ENCODE results near the gene RTKN. TPM values are rescaled to one million over a fixed set of nuclear protein-coding genes. Genes with fewer than 3 reads are reported as not detected.

The RTKN gene
- total RNA-seq, 4 donors from 2014 or later = 44.9 to 71.8 (median 48.3) TPM

GRCh38 chr2:74384051-74384450, 57.7 kb downstream of the RTKN start:
- no peak for DNase-seq (ENCODE audit: low spot score in 2 of 2)
- H3K4me3 ChIP-seq (ENCODE audit: low read depth, poor library complexity, severe bottlenecking) = no peak overlapping the region
- WGBS, 2 donors = 61 to 74% methylated on average over 3 of the region's 3 CpGs
- no peak for TF ChIP-seq POLR2A (IDR thresholded peaks at IDR 0.05)
- TF ChIP-seq CTCF (IDR thresholded peaks at IDR 0.05) = no peak
- intact Hi-C loops (cut with DNase I; ENCODE audit: low total_unique reads) = no loop called here

GRCh38 chr2:74383254-74383653, 58.5 kb downstream of the RTKN start:
- intact Hi-C loops (cut with DNase I; ENCODE audit: low total_unique reads) = no loop called here
- 36% methylated on average over 1 of the region's 1 CpG for WGBS, 2 donors
- H3K4me3 ChIP-seq (ENCODE audit: low read depth, poor library complexity, severe bottlenecking) = no peak overlapping the region
- no peak for DNase-seq (ENCODE audit: low spot score in 2 of 2)
- TF ChIP-seq POLR2A (IDR thresholded peaks at IDR 0.05) = no peak
- no peak for TF ChIP-seq CTCF (IDR thresholded peaks at IDR 0.05)

- intact Hi-C loops (cut with DNase I; ENCODE audit: low total_unique reads) = no loop called here
- DNase-seq (ENCODE audit: low spot score in 2 of 2) = no peak
- H3K4me3 ChIP-seq (ENCODE audit: low read depth, poor library complexity, severe bottlenecking) = no peak overlapping the region
- TF ChIP-seq CTCF (IDR thresholded peaks at IDR 0.05) (no peak), POLR2A (IDR thresholded peaks at IDR 0.05) (no peak)
- WGBS, 2 donors = 87% methylated on average over 3 of the region's 3 CpGs
Observed at GRCh38 chr2:74381751-74382150, 60.0 kb downstream of the RTKN start.

- DNase-seq (ENCODE audit: low spot score in 2 of 2) = no peak
- H3K4me3 ChIP-seq (ENCODE audit: low read depth, poor library complexity, severe bottlenecking) = no peak within 1 kb of the TSS
- 21 to 24% methylated on average over 14 of the region's 14 CpGs for WGBS, 2 donors
- no peak for TF ChIP-seq POLR2A (IDR thresholded peaks at IDR 0.05)
- TF ChIP-seq CTCF (IDR thresholded peaks at IDR 0.05) = no peak
- intact Hi-C loops (cut with DNase I; ENCODE audit: low total_unique reads) = no loop called here
Observed at GRCh38 chr2:74379851-74380789, 61.6 kb downstream of the RTKN start, which contains the start of gene DCTN1. TSS of gene DCTN1 (minus strand) at chr2:74380311. CDS start at chr2:74380037, 274 bp downstream.

- intact Hi-C loops (cut with DNase I; ENCODE audit: low total_unique reads) = no loop called here
- no peak for DNase-seq (ENCODE audit: low spot score in 2 of 2)
- WGBS, 2 donors = 90% methylated on average over 10 of the region's 10 CpGs
- TF ChIP-seq POLR2A (IDR thresholded peaks at IDR 0.05) = no peak
- no peak for TF ChIP-seq CTCF (IDR thresholded peaks at IDR 0.05)
- no peak overlapping the region for H3K4me3 ChIP-seq (ENCODE audit: low read depth, poor library complexity, severe bottlenecking)
Observed at GRCh38 chr2:74378007-74378406, 63.7 kb downstream of the RTKN start.

All from lower leg skin (tissue), 4 donors.